ENCODE results near the gene SGCD.

- TF ChIP-seq CTCF (conservative IDR thresholded peaks at IDR 0.05; ENCODE audit: low read length) (no peak), EZH2phosphoT487 (IDR thresholded peaks at IDR 0.05; ENCODE audit: borderline replicate concordance, low read depth, low read length) (no peak)
Observed at GRCh38 chr5:156615901-156616300, 288.9 kb downstream of the SGCD start.

Data from OCI-LY7 (cell line).